K562 (cell line): ENCODE results near the gene GRWD1. TPM values are rescaled to one million over a fixed set of nuclear protein-coding genes. Genes with fewer than 3 reads are reported as not detected.

Experiments
- ATAC-seq: fragments of 200-7000 bp; cut with Tn5 transposase; 3 replicates; pipeline ENCODE4 v1.9.1; 2020; ENCODE audit warnings: moderate library complexity
- BruUV-seq: library from RNA; stranded (reverse); fragments of 400-500 nt; replicated peaks from 2 replicates; lab custom pipeline; 2021; lab: Mats Ljungman, UMichigan
- CTCF ChIA-PET: fragments of 300-600 bp; formaldehyde crosslinking; extraction: SDS; loops from one replicate; lab custom pipeline; 2021; ENCODE audit warnings: low intra/inter-chr PET ratio; lab: Yijun Ruan, JAX
- POLR2A ChIA-PET: fragments of 300-600, 350-650 bp; sonication (Branson Sonifier 250); formaldehyde crosslinking; extraction: SDS; loops from one replicate; lab custom pipeline; 2021; ENCODE audit warnings: antibody characterized with exemption, inconsistent platforms; lab: Yijun Ruan, JAX
- DNase-seq, 4 experiments: peaks; one replicate each; pipeline versions ENCODE4 v3.0.0 to v3.0.0-alpha.2; 2011 to 2018; ENCODE audit warnings: low spot score in 3 of 4, mixed read lengths in 3 of 4; ENCODE audit errors: extremely low read depth in 1 of 4
- FAIRE-seq: peaks from 2 replicates; lab custom pipeline; 2011; peaks lifted over from hg19 to GRCh38; lab: Jason Lieb, UNC
- H2AFZ ChIP-seq: 2 replicates; pipeline ENCODE4 v1.6.0; 2011; ENCODE audit warnings: low read depth, low read length, control low read depth, inconsistent platforms
- H3K27ac ChIP-seq: fragments of 200-600 bp; 3 replicates; pipeline ENCODE4 v1.8.0; 2011; ENCODE audit warnings: low read depth, mild to moderate bottlenecking, control low read depth, inconsistent platforms, low read length, moderate library complexity, mixed read lengths; ENCODE audit errors: extremely low read depth
- H3K27me3 ChIP-seq, 2 experiments: fragments of 300-600 bp in 1 of 2; 2 replicates in 1 of 2; 3 replicates in 1 of 2; pipeline versions ENCODE4 v1.6.0 to v1.8.0; 2011; ENCODE audit warnings: inconsistent platforms in 2 of 2, low read length in 2 of 2, mild to moderate bottlenecking in 1 of 2, mixed read lengths in 1 of 2, moderate library complexity in 1 of 2; ENCODE audit not compliant: control insufficient read depth in 2 of 2, insufficient read depth in 2 of 2
- H3K36me3 ChIP-seq: fragments of 300-600 bp; 3 replicates; pipeline ENCODE4 v1.8.0; 2011; ENCODE audit warnings: mild to moderate bottlenecking, low read length, inconsistent platforms; ENCODE audit not compliant: control insufficient read depth, insufficient read depth
- H3K4me1 ChIP-seq, 2 experiments: fragments of 200-600 bp in 1 of 2; replicated peaks in 1 of 2; 2 replicates in 1 of 2; 3 replicates in 1 of 2; pipeline versions ENCODE4 v1.5.1 to v1.8.0; 2011; ENCODE audit warnings: inconsistent platforms in 2 of 2, low read length in 2 of 2, mild to moderate bottlenecking in 1 of 2, mixed read lengths in 1 of 2, moderate library complexity in 1 of 2; ENCODE audit not compliant: control insufficient read depth in 2 of 2, insufficient read depth in 2 of 2
- H3K4me2 ChIP-seq: 2 replicates; pipeline ENCODE4 v1.6.1; 2011; ENCODE audit warnings: low read length, control low read depth, inconsistent platforms, mixed read lengths; ENCODE audit not compliant: insufficient read depth
- H3K4me3 ChIP-seq: fragments of 200-600 bp; sonication (generic), shearing (Covaris generic); 2 replicates; pipeline ENCODE4 v1.5.1; 2016; ENCODE audit warnings: control low read depth, inconsistent platforms
- H3K79me2 ChIP-seq: fragments of 200-600 bp; 3 replicates; pipeline ENCODE4 v1.8.0; 2011; ENCODE audit warnings: low read length, inconsistent platforms; ENCODE audit not compliant: control insufficient read depth, insufficient read depth
- H3K9ac ChIP-seq, 2 experiments: 2 replicates each; pipeline versions ENCODE4 v1.6.0 to v1.6.1; 2011; ENCODE audit warnings: low read depth in 2 of 2, low read length in 2 of 2, control low read depth in 1 of 2, inconsistent platforms in 1 of 2, mild to moderate bottlenecking in 1 of 2, mixed read lengths in 1 of 2; ENCODE audit not compliant: insufficient read depth in 1 of 2
- H3K9me1 ChIP-seq: one replicate; pipeline ENCODE4 v1.6.0; 2011; ENCODE audit warnings: inconsistent platforms, mild to moderate bottlenecking, low read length, moderate library complexity; ENCODE audit not compliant: control insufficient read depth, insufficient read depth
- H3K9me3 ChIP-seq: replicated peaks from 2 replicates; pipeline ENCODE4 v1.5.1; 2011; ENCODE audit warnings: low read depth, low read length, inconsistent platforms; ENCODE audit not compliant: control insufficient read depth, insufficient read depth
- H4K20me1 ChIP-seq: replicated peaks from 2 replicates; pipeline ENCODE4 v1.6.1; 2011; ENCODE audit warnings: low read length, inconsistent platforms, mixed read lengths; ENCODE audit not compliant: control insufficient read depth, insufficient read depth
- ARID1B ChIP-seq: fragments of 450-650 bp; IDR thresholded peaks from 2 replicates; pipeline ENCODE4 v1.6.1; 2016; ENCODE audit warnings: antibody characterized with exemption, mild to moderate bottlenecking, inconsistent platforms
- BDP1 ChIP-seq: IDR thresholded peaks from 3 replicates; pipeline ENCODE4 v1.6.1; 2011; ENCODE audit not compliant: insufficient read length, insufficient read depth
- CBFA2T3 ChIP-seq: fragments of 450-650 bp; IDR thresholded peaks from 2 replicates; pipeline ENCODE4 v1.6.1; 2017
- ETS2 ChIP-seq: IDR thresholded peaks from 2 replicates; pipeline ENCODE4 v1.6.1; 2016; ENCODE audit warnings: borderline replicate concordance, missing genetic modification characterization, mild to moderate bottlenecking, moderate library complexity, missing compliant biosample characterization; ENCODE audit not compliant: poor library complexity, severe bottlenecking
- GATAD2A ChIP-seq: fragments of 450-650 bp; IDR thresholded peaks from 2 replicates; pipeline ENCODE4 v1.6.1; 2017
- MCM7 ChIP-seq, 2 experiments: fragments of 450-650 bp; IDR thresholded peaks; 2 replicates each; pipeline ENCODE4 v1.6.1; 2016 to 2018
- MITF ChIP-seq: IDR thresholded peaks from 2 replicates; pipeline ENCODE4 v1.6.1; 2014; ENCODE audit warnings: antibody characterized with exemption
- MYNN ChIP-seq, 2 experiments: sonication (generic); formaldehyde crosslinking in 1 of 2; IDR thresholded peaks; 2 replicates each; pipeline versions ENCODE4 v1.5.0 to v1.6.1; 2016 to 2020; ENCODE audit warnings: antibody characterized with exemption in 1 of 2, missing genetic modification reagents in 1 of 2
- RNF2 ChIP-seq: sonication (generic); IDR thresholded peaks from 2 replicates; pipeline ENCODE4 v1.6.1; 2016
- TAF1 ChIP-seq: IDR thresholded peaks from 2 replicates; pipeline ENCODE4 v1.6.1; 2011; ENCODE audit warnings: mild to moderate bottlenecking, low read length, moderate library complexity; ENCODE audit not compliant: insufficient read depth, control insufficient read depth, severe bottlenecking; ENCODE audit errors: extremely low read depth
- THRA ChIP-seq: fragments of 450-650 bp; IDR thresholded peaks from 2 replicates; pipeline ENCODE4 v1.6.1; 2017; ENCODE audit warnings: mild to moderate bottlenecking, moderate library complexity
- UBTF ChIP-seq, 2 experiments: IDR thresholded peaks; 2 replicates each; pipeline ENCODE4 v1.6.1; 2012; ENCODE audit warnings: improper control_type of control experiment in 2 of 2, low read depth in 2 of 2, low read length in 2 of 2, borderline replicate concordance in 1 of 2
- XRCC3 ChIP-seq: fragments of 450-650 bp; IDR thresholded peaks from 2 replicates; pipeline ENCODE4 v1.6.1; 2017; ENCODE audit warnings: mild to moderate bottlenecking, moderate library complexity
- ZBTB5 ChIP-seq: fragments of 450-650 bp; IDR thresholded peaks from 2 replicates; pipeline ENCODE4 v1.6.1; 2017; ENCODE audit warnings: antibody characterized with exemption
- WGBS: fragments of 100-300 bp; shearing (Covaris generic); methylation state at CpG from one replicate; pipeline ENCODE4 v1.1.6; 2016; ENCODE audit warnings: low coverage, mixed read lengths; ENCODE audit not compliant: insufficient coverage; ENCODE audit errors: missing lambda C conversion rate; 5-methylcytosine and 5-hydroxymethylcytosine counted together
- in situ Hi-C: fragments of 300-500 bp; cut with MboI; formaldehyde crosslinking; loops from 4 replicates; pipeline ENCODE4 v1.15.0; 2018; ENCODE audit warnings: inconsistent platforms, mixed read lengths
- intact Hi-C: fragments of 100-400 bp; cut with micrococcal nuclease; formaldehyde crosslinking; loops from 2 replicates; pipeline ENCODE4 v1.14.2; 2022
- polyA plus RNA-seq, 8 experiments: library from polyadenylated mRNA; depleted of rRNA in 4 of 8; stranded (reverse) in 5 of 8; unstranded in 3 of 8; fragments of >200 nt; fragmentation: Nextera tagmentation in 2 of 8; fragmentation: Illumina TruSeq in 1 of 8; extraction: Ambion mirVana in 2 of 8; extraction: Trizol in 1 of 8; gene quantifications; 2 replicates each; pipeline versions ENCODE4 v1.2.1 to v1.2.3, GENCODE V29; 2011 to 2014; ENCODE audit warnings: inconsistent platforms in 1 of 8, missing spikeins in 1 of 8
- total RNA-seq, 7 experiments: library from RNA; depleted of rRNA in 6 of 7; stranded (reverse); fragments of >200 nt in 6 of 7; fragmentation: Illumina TruSeq in 2 of 7; extraction: Trizol in 2 of 7; gene quantifications; 2 replicates each; pipeline versions ENCODE4 v1.2.1 to v1.2.3, GENCODE V29; 2011 to 2021; ENCODE audit warnings: low replicate concordance in 1 of 7

The GRWD1 gene
- total and polyA plus RNA-seq, 9 of the 15 experiments (the other 6 are each of a cell fraction or from before 2014, with no cell fraction given): 1.5 to 87.2 (median 24.5) TPM

GRCh38 chr19:48490981-48491792, 45.4 kb downstream of the GRWD1 start:
- POLR2A ChIA-PET: interaction anchor here (0.9 to 1.6 kb wide), 2 partner anchors 10 to 14 kb away, joined by 5 to 7 read pairs; no protein-coding TSS in a partner anchor
- WGBS: 14% methylated on average over 17 of the region's 50 CpGs
- ATAC-seq: peak; percentile 46
- intact Hi-C loops: loop anchor here (10.0 kb wide), 1 partner anchor 96 kb away; the partner anchor contains the start of genes GRIN2D and KDELR1
- CTCF ChIA-PET: no interaction called here
- Histone ChIP-seq H2AFZ (peak overlapping the region; percentile 57; the same call in 1 of the 2 replicates), H3K4me1 (peaks cover 34 to 57% of the 10 kb centered on the region in 2 experiments), H3K9ac (peak overlapping the region in 1 of 2 experiments; percentile 74; a peak in 3 of 4 replicates), H3K4me2 (peak overlapping the region; percentile 48), H3K36me3 (peaks cover 2% of the 10 kb centered on the region; the same call in 1 of the 3 replicates), H3K9me1 (no peaks in the 10 kb centered on the region), H3K4me3 (no peak overlapping the region; the same call in 1 of the 2 replicates), H3K27me3 (no peaks in the 10 kb centered on the region), H3K27ac (peak overlapping the region; percentile 53; the same call in 1 of the 3 replicates), H3K9me3 (no peaks in the 10 kb centered on the region), H3K79me2 (peaks cover 6% of the 10 kb centered on the region; the same call in 2 of the 3 replicates), H4K20me1 (0 out of 2 replicates have a peak, but pooled peaks cover 4% of the 10 kb centered on the region)
- DNase-seq: peak; percentile 83 to 96 (median 94)
- in situ Hi-C loops: no loop called here
- peak; percentile 19 for FAIRE-seq
- no TSS peak for BruUV-seq
- TF ChIP-seq TAF1 (no peak), BDP1 (no peak), MCM7 (IDR thresholded peaks at IDR 0.05) (no peak), XRCC3 (no peak), ARID1B (no peak), ETS2 (no peak), GATAD2A (no peak), RNF2 (no peak), CBFA2T3 (0 out of 2 replicates have a peak, but pooled peaks have one; percentile 5), MITF (no peak), THRA (no peak), ZBTB5 (no peak), MYNN (IDR thresholded peaks at IDR 0.05) (0 out of 2 replicates have a peak, but pooled peaks have one; percentile 32), MYNN (CRISPR knock-in tag; IDR thresholded peaks at IDR 0.05) (no peak), UBTF (IDR thresholded peaks at IDR 0.05; ENCODE audit: borderline replicate concordance in 1 of 2, low read depth in 2 of 2, low read length in 2 of 2) (no peak)
